AG09309 (cell line): ENCODE results near the gene ZDHHC22.

Experiments used
- DNase-seq: peaks from one replicate; pipeline ENCODE4 v3.0.0-alpha.2; 2010; ENCODE audit warnings: low read depth
- H3K4me3 ChIP-seq: 2 replicates; pipeline ENCODE4 v1.5.1; 2011; ENCODE audit warnings: mild to moderate bottlenecking, low read depth, low read length, moderate library complexity; ENCODE audit not compliant: control insufficient read depth
- CTCF ChIP-seq: IDR thresholded peaks from 2 replicates; pipeline ENCODE4 v1.5.1; 2011; ENCODE audit warnings: mild to moderate bottlenecking, low read depth, low read length, inconsistent platforms; ENCODE audit not compliant: insufficient read depth, control insufficient read depth; ENCODE audit errors: missing control alignments

ZDHHC22 gene

GRCh38 chr14:77122526-77123125 is 19.0 kb downstream of the ZDHHC22 start:
- H3K4me3 ChIP-seq, result no peak overlapping the region
- TF ChIP-seq CTCF, result no peak
- no peak for DNase-seq

GRCh38 chr14:77120771-77121743 is 20.5 kb downstream of the ZDHHC22 start:
- no peak for DNase-seq
- H3K4me3 ChIP-seq, result no peak overlapping the region
- TF ChIP-seq CTCF, result no peak

- no peak for DNase-seq
- H3K4me3 ChIP-seq, result no peak overlapping the region
- TF ChIP-seq CTCF, result no peak
These were observed 21.7 kb downstream of the ZDHHC22 start for GRCh38 chr14:77119851-77120250.

- no peak for TF ChIP-seq CTCF
- H3K4me3 ChIP-seq, result no peak overlapping the region
- DNase-seq, result no peak
These were observed 25.3 kb downstream of the ZDHHC22 start for GRCh38 chr14:77116172-77116817.

GRCh38 chr14:77114609-77115008 is 27.0 kb downstream of the ZDHHC22 start:
- TF ChIP-seq CTCF, result no peak
- no peak overlapping the region for H3K4me3 ChIP-seq

GRCh38 chr14:77113644-77114043 is 27.9 kb downstream of the ZDHHC22 start:
- TF ChIP-seq CTCF, result no peak
- H3K4me3 ChIP-seq, result no peak overlapping the region
- DNase-seq, result no peak

More at GRCh38 chr14:77114609-77115008, 27.0 kb downstream of the ZDHHC22 start:
- no peak for DNase-seq
